OCI-LY1 (cell line): ENCODE data around the gene UTF1.
"Not testable (repeated sequence)": the region's sequence is repeated elsewhere in the genome, so short reads cannot be mapped to it uniquely, and the experiment has no call there.

Experiments
- H2AFZ ChIP-seq: fragments of 200-600 bp; sonication (generic), shearing (Covaris generic); 2 replicates; pipeline ENCODE4 v1.6.0; 2014; ENCODE audit warnings: antibody characterized with exemption, mild to moderate bottlenecking, low read length
- H3F3A ChIP-seq: fragments of 200-600 bp; sonication (generic), shearing (Covaris generic); 2 replicates; pipeline ENCODE4 v1.6.0; 2014; ENCODE audit warnings: mild to moderate bottlenecking, antibody characterized with exemption, low read length, moderate library complexity; ENCODE audit not compliant: insufficient read depth
- H3K27ac ChIP-seq: fragments of 200-600 bp; sonication (generic); 2 replicates; pipeline ENCODE4 v1.5.1; 2014; ENCODE audit warnings: low read length, mixed run types, mild to moderate bottlenecking, low read depth; ENCODE audit not compliant: poor library complexity, severe bottlenecking
- H3K27me3 ChIP-seq: fragments of 200-600 bp; sonication (generic); 2 replicates; pipeline ENCODE4 v1.6.0; 2014; ENCODE audit warnings: antibody characterized with exemption, mild to moderate bottlenecking, low read length, moderate library complexity; ENCODE audit not compliant: insufficient read depth
- H3K36me3 ChIP-seq: fragments of 200-600 bp; sonication (generic); 2 replicates; pipeline ENCODE4 v1.6.1; 2014; ENCODE audit warnings: mild to moderate bottlenecking, antibody characterized with exemption, low read length, moderate library complexity, mixed read lengths; ENCODE audit not compliant: insufficient read depth
- H3K4me1 ChIP-seq: fragments of 200-600 bp; sonication (generic); 2 replicates; pipeline ENCODE4 v1.5.1; 2014; ENCODE audit warnings: mild to moderate bottlenecking, low read length, moderate library complexity; ENCODE audit not compliant: insufficient read depth, severe bottlenecking
- H3K4me2 ChIP-seq: fragments of 200-600 bp; sonication (generic), shearing (Covaris generic); 2 replicates; pipeline ENCODE4 v1.6.1; 2014; ENCODE audit warnings: low read length
- H3K4me3 ChIP-seq: fragments of 200-600 bp; sonication (generic); 2 replicates; pipeline ENCODE4 v1.5.1; 2014; ENCODE audit warnings: low read length, low read depth, mild to moderate bottlenecking, mixed read lengths; ENCODE audit not compliant: poor library complexity, severe bottlenecking
- H3K79me2 ChIP-seq: fragments of 200-600 bp; shearing (Covaris generic); 2 replicates; pipeline ENCODE4 v1.6.1; 2016; ENCODE audit warnings: mixed run types, low read length, mixed read lengths; ENCODE audit not compliant: insufficient read depth
- H3K9ac ChIP-seq: fragments of 200-600 bp; sonication (generic), shearing (Covaris generic); 2 replicates; pipeline ENCODE4 v1.6.1; 2014; ENCODE audit warnings: mild to moderate bottlenecking, low read length, mixed read lengths
- H3K9me2 ChIP-seq: fragments of 200-600 bp; sonication (generic), shearing (Covaris generic); 2 replicates; pipeline ENCODE4 v1.6.1; 2014; ENCODE audit warnings: low read depth, mild to moderate bottlenecking, low read length, mixed read lengths
- H3K9me3 ChIP-seq: fragments of 200-600 bp; shearing (Covaris generic); 2 replicates; pipeline ENCODE4 v1.6.1; 2014; ENCODE audit warnings: low read length, mixed read lengths
- H4K20me1 ChIP-seq: fragments of 200-600 bp; sonication (generic), shearing (Covaris generic); 2 replicates; pipeline ENCODE4 v1.6.0; 2016; ENCODE audit warnings: mild to moderate bottlenecking, low read length; ENCODE audit not compliant: insufficient read depth
- EZH2 ChIP-seq: fragments of 200-600 bp; sonication (generic), shearing (Covaris generic); IDR thresholded peaks from 2 replicates; pipeline ENCODE4 v1.8.0; 2017; ENCODE audit warnings: borderline replicate concordance, mixed run types, mild to moderate bottlenecking, antibody characterized with exemption, low read length, moderate library complexity, mixed read lengths
- TF ChIP-seq, protein P1 (sequence below): fragments of 200-600 bp; sonication (generic), shearing (Covaris generic); IDR thresholded peaks from 2 replicates; pipeline ENCODE4 v1.5.1; 2017; ENCODE audit warnings: mild to moderate bottlenecking, antibody characterized with exemption, low read length, moderate library complexity, mixed read lengths

UTF1 gene

DNA sequence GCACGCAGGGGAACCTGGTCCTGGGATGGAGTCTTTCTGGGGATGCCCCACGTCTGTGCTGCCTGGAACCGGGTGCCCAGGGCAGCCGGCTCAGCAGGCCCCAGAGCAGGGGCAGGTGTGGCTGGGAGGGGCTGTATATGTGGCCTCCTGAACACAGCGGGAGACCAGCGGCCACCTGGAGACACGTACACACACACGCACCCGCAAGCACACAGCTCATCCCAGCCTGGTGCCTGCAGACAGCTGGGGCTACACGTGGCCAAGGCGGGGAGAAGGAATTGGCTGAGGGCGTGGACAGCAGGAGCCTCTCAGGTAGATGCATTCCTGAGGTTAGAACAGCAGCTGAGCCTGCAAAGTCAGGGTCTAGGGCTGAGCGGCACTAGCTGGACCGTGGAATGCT lies 32.7 kb downstream of the UTF1 start:
- H3K36me3 ChIP-seq, result no peaks in the 10 kb centered on the region
- H3K4me3 ChIP-seq, result no peak overlapping the region
- H3K9me3 ChIP-seq, result no peaks in the 10 kb centered on the region
- H2AFZ ChIP-seq, result no peak overlapping the region
- no peaks in the 10 kb centered on the region for H4K20me1 ChIP-seq
- no peak overlapping the region for H3K9ac ChIP-seq
- no peaks in the 10 kb centered on the region for H3K9me2 ChIP-seq
- H3K4me2 ChIP-seq, result no peak overlapping the region
- peaks cover 9% of the 10 kb centered on the region for H3K4me1 ChIP-seq
- no peaks in the 10 kb centered on the region for H3K79me2 ChIP-seq
- H3F3A ChIP-seq, result no peaks in the 10 kb centered on the region
- H3K27ac ChIP-seq, result no peak overlapping the region
- peaks cover 12% of the 10 kb centered on the region for H3K27me3 ChIP-seq
- no peak for TF ChIP-seq EZH2
- TF ChIP-seq, protein P1, sequence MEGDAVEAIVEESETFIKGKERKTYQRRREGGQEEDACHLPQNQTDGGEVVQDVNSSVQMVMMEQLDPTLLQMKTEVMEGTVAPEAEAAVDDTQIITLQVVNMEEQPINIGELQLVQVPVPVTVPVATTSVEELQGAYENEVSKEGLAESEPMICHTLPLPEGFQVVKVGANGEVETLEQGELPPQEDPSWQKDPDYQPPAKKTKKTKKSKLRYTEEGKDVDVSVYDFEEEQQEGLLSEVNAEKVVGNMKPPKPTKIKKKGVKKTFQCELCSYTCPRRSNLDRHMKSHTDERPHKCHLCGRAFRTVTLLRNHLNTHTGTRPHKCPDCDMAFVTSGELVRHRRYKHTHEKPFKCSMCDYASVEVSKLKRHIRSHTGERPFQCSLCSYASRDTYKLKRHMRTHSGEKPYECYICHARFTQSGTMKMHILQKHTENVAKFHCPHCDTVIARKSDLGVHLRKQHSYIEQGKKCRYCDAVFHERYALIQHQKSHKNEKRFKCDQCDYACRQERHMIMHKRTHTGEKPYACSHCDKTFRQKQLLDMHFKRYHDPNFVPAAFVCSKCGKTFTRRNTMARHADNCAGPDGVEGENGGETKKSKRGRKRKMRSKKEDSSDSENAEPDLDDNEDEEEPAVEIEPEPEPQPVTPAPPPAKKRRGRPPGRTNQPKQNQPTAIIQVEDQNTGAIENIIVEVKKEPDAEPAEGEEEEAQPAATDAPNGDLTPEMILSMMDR, result no peak

DNA sequence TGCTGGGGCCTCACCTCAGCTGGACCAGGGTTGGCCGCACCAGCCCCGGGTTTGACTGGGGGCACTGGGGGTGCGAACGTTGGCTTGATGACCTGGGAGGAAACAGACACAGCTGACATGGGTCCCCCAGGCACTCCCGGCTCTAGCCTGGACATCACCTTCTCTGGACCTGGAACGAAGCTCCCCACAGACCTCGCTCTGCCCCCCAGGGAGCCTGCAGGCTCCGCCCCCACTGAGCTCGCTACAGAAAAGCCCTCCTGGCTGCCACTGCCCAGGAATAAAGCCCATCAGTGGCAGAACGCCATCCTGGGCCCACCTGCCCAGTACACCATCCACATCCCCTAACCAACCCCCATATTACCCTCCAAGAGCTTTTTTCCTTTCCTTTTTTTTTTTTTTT lies 33.7 kb downstream of the UTF1 start:
- Histone ChIP-seq H2AFZ (no peak overlapping the region), H3K36me3 (no peaks in the 10 kb centered on the region), H3K4me1 (peaks cover 9% of the 10 kb centered on the region), H3K9ac (no peak overlapping the region), H3K79me2 (no peaks in the 10 kb centered on the region), H4K20me1 (no peaks in the 10 kb centered on the region), H3K4me3 (no peak overlapping the region), H3K4me2 (no peak overlapping the region), H3F3A (no peaks in the 10 kb centered on the region), H3K9me3 (no peaks in the 10 kb centered on the region), H3K27me3 (peaks cover 12% of the 10 kb centered on the region), H3K27ac (no peak overlapping the region), H3K9me2 (no peaks in the 10 kb centered on the region)
- TF ChIP-seq, protein P1, result no peak
- TF ChIP-seq EZH2, result no peak

DNA sequence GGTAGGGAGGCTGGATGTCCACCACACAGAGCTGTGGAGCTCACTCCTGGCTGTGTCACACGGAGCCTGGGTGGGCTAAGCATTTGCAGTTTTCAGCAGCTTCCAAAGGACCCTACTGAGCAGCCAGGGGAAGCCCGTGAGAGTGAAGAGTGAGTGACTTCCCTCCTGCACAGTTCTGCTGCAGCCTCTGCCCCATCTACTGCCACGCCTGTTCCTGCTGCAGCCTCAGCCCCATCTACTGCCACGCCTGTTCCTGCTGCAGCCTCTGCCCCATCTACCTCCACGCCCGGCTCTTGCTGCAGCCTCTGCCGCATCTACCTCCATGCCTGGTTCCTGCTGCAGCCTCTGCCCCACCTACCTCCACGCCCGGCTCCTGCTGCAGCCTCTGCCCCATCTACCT lies 34.4 kb downstream of the UTF1 start:
- H3F3A ChIP-seq, result no peaks in the 10 kb centered on the region
- no peaks in the 10 kb centered on the region for H3K79me2 ChIP-seq
- no peak overlapping the region for H3K27ac ChIP-seq
- no peaks in the 10 kb centered on the region for H3K9me2 ChIP-seq
- no peaks in the 10 kb centered on the region for H3K36me3 ChIP-seq
- H3K9ac ChIP-seq, result no peak overlapping the region
- H3K27me3 ChIP-seq, result peaks cover 12% of the 10 kb centered on the region
- no peaks in the 10 kb centered on the region for H4K20me1 ChIP-seq
- H3K4me2 ChIP-seq, result no peak overlapping the region
- H3K4me3 ChIP-seq, result no peak overlapping the region
- no peak overlapping the region for H2AFZ ChIP-seq
- TF ChIP-seq, protein P1, result no peak
- no peak for TF ChIP-seq EZH2
- peaks cover 9% of the 10 kb centered on the region for H3K4me1 ChIP-seq
- H3K9me3 ChIP-seq, result no peaks in the 10 kb centered on the region

DNA sequence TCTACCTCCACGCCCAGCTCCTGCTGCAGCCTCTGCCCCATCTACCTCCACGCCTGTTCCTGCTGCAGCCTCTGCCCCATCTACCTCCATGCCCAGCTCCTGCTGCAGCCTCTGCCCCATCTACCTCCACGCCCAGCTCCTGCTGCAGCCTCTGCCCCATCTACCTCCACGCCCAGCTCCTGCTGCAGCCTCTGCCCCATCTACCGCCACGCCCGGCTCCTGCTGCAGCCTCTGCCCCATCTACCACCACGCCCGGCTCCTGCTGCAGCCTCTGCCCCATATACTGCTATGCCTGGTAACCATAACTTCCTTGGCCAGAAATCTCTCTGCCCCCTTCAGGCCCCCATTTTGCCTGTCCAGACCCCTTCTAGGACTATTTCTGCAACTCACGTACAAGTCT lies 35.0 kb downstream of the UTF1 start:
- not testable (repeated sequence) for H3K9me3 ChIP-seq, H3K9me2 ChIP-seq

More for the DNA sequence above, 35.0 kb downstream of the UTF1 start:
- not testable (repeated sequence) for H3K9ac ChIP-seq, H3K79me2 ChIP-seq, H3K36me3 ChIP-seq, H3K4me3 ChIP-seq, H3K4me1 ChIP-seq, H3F3A ChIP-seq, H3K27ac ChIP-seq, H4K20me1 ChIP-seq, H2AFZ ChIP-seq, H3K4me2 ChIP-seq
- peaks cover 12% of the 10 kb centered on the region for H3K27me3 ChIP-seq
